H1 (cell line): ENCODE results near the gene DBNDD2. TPM values are rescaled to one million over a fixed set of nuclear protein-coding genes. Genes with fewer than 3 reads are reported as not detected.

Experiments used
- CTCF ChIA-PET: fragments of 300-600 bp; sonication (Branson Sonifier 250); formaldehyde crosslinking; loops from one replicate; lab custom pipeline; 2021; ENCODE audit not compliant: partially characterized antibody; lab: Charles Lee
- POLR2A ChIA-PET: fragments of 300-600 bp; sonication (Branson Sonifier 250); formaldehyde crosslinking; loops from one replicate; lab custom pipeline; 2021; ENCODE audit warnings: inconsistent platforms; ENCODE audit not compliant: partially characterized antibody; lab: Charles Lee
- DNase-seq, 2 experiments: peaks; one replicate each; pipeline versions ENCODE4 v3.0.0 to v3.0.0-alpha.2; 2010 to 2022; ENCODE audit warnings: low spot score in 2 of 2, low read depth in 1 of 2, mixed read lengths in 1 of 2
- FAIRE-seq: peaks from 2 replicates; lab custom pipeline; 2011; peaks lifted over from hg19 to GRCh38; lab: Jason Lieb, UNC
- H2AFZ ChIP-seq: 2 replicates; pipeline ENCODE4 v1.8.1; 2012; ENCODE audit warnings: low read length, inconsistent platforms
- H2AK5ac ChIP-seq: 2 replicates; pipeline ENCODE4 v1.6.1; 2013; ENCODE audit warnings: low read depth, low read length
- H2BK120ac ChIP-seq: replicated peaks from 2 replicates; pipeline ENCODE3; 2013; ENCODE audit warnings: low read depth, low read length, inconsistent platforms
- H2BK12ac ChIP-seq: 2 replicates; pipeline ENCODE4 v1.6.1; 2013; ENCODE audit warnings: low read depth, low read length
- H2BK15ac ChIP-seq: 2 replicates; pipeline ENCODE4 v1.6.1; 2013; ENCODE audit warnings: low read length
- H2BK20ac ChIP-seq: 2 replicates; pipeline ENCODE4 v1.6.1; 2013; ENCODE audit warnings: low read length
- H2BK5ac ChIP-seq: 2 replicates; pipeline ENCODE4 v1.6.1; 2013; ENCODE audit warnings: low read depth, low read length
- H3K14ac ChIP-seq: 2 replicates; pipeline ENCODE4 v1.6.1; 2013; ENCODE audit warnings: inconsistent platforms; ENCODE audit not compliant: insufficient read length
- H3K18ac ChIP-seq: 2 replicates; pipeline ENCODE4 v1.6.1; 2013; ENCODE audit warnings: low read length; ENCODE audit errors: extremely low read depth
- H3K23ac ChIP-seq: 2 replicates; pipeline ENCODE4 v1.6.1; 2013; ENCODE audit warnings: inconsistent platforms; ENCODE audit not compliant: insufficient read length
- H3K23me2 ChIP-seq: 2 replicates; pipeline ENCODE4 v1.6.1; 2013; ENCODE audit warnings: low read depth, low read length
- H3K27ac ChIP-seq: 2 replicates; pipeline ENCODE4 v1.6.1; 2011; ENCODE audit warnings: low read depth, low read length, inconsistent platforms
- H3K27me3 ChIP-seq, 4 experiments: replicated peaks in 1 of 4; 1 replicate in 1 of 4; 2 replicates in 3 of 4; pipeline versions ENCODE4 v1.6.1 to v1.8.1; 2011 to 2013; ENCODE audit warnings: low read length in 3 of 4, mild to moderate bottlenecking in 3 of 4, inconsistent platforms in 2 of 4, mixed read lengths in 2 of 4, moderate library complexity in 1 of 4; ENCODE audit not compliant: control insufficient read depth in 3 of 4, insufficient read depth in 3 of 4; ENCODE audit errors: extremely low read depth in 1 of 4
- H3K36me3 ChIP-seq, 4 experiments: 2 replicates each; pipeline versions ENCODE4 v1.6.1 to v1.8.1; 2011 to 2013; ENCODE audit warnings: mild to moderate bottlenecking in 4 of 4, low read length in 3 of 4, moderate library complexity in 2 of 4, control low read depth in 1 of 4, inconsistent platforms in 1 of 4; ENCODE audit not compliant: insufficient read depth in 4 of 4, control insufficient read depth in 2 of 4
- H3K4ac ChIP-seq: replicated peaks from 2 replicates; pipeline ENCODE3; 2013; ENCODE audit warnings: low read length, low read depth, mixed read lengths, inconsistent platforms; ENCODE audit not compliant: insufficient read length
- H3K4me1 ChIP-seq, 4 experiments: replicated peaks in 1 of 4; 1 replicate in 1 of 4; 2 replicates in 3 of 4; pipeline versions ENCODE4 v1.6.1 to v1.8.1; 2011 to 2013; ENCODE audit warnings: low read length in 3 of 4, inconsistent platforms in 2 of 4, mixed read lengths in 1 of 4; ENCODE audit not compliant: insufficient read depth in 4 of 4, control insufficient read depth in 3 of 4
- H3K4me2 ChIP-seq, 2 experiments: 2 replicates each; pipeline versions ENCODE4 v1.6.1 to v1.8.1; 2011 to 2013; ENCODE audit warnings: low read depth in 2 of 2, low read length in 2 of 2, control low read depth in 1 of 2, inconsistent platforms in 1 of 2, mild to moderate bottlenecking in 1 of 2; ENCODE audit not compliant: insufficient read depth in 1 of 2
- H3K4me3 ChIP-seq, 4 experiments: fragments of 200-600, 300-600 bp in 1 of 4; sonication (generic), shearing (Covaris generic), sonication (Bioruptor Twin) in 1 of 4; 2 replicates each; pipeline versions ENCODE4 v1.5.1 to v1.8.1; 2011 to 2016; ENCODE audit warnings: low read length in 4 of 4, low read depth in 3 of 4, control low read depth in 2 of 4, inconsistent platforms in 2 of 4, mild to moderate bottlenecking in 2 of 4, mixed read lengths in 1 of 4, moderate library complexity in 1 of 4; ENCODE audit not compliant: insufficient read depth in 2 of 4; ENCODE audit errors: extremely low read depth in 1 of 4
- H3K56ac ChIP-seq: replicated peaks from 2 replicates; pipeline ENCODE3; 2013; ENCODE audit warnings: low read depth, mild to moderate bottlenecking, mixed read lengths, low read length, inconsistent platforms; ENCODE audit not compliant: insufficient read length
- H3K79me1 ChIP-seq: 2 replicates; pipeline ENCODE4 v1.6.1; 2013; ENCODE audit warnings: low read depth, low read length, control low read depth
- H3K79me2 ChIP-seq, 2 experiments: 2 replicates each; pipeline versions ENCODE4 v1.6.1 to v1.8.1; 2012 to 2013; ENCODE audit warnings: low read length in 2 of 2, mild to moderate bottlenecking in 2 of 2, inconsistent platforms in 1 of 2; ENCODE audit not compliant: insufficient read depth in 2 of 2, control insufficient read depth in 1 of 2
- H3K9ac ChIP-seq, 4 experiments: replicated peaks in 1 of 4; 1 replicate in 1 of 4; 2 replicates in 3 of 4; pipeline versions ENCODE4 v1.6.1 to v1.8.1; 2011 to 2013; ENCODE audit warnings: low read depth in 3 of 4, low read length in 3 of 4, control low read depth in 2 of 4, mild to moderate bottlenecking in 2 of 4, moderate library complexity in 2 of 4, inconsistent platforms in 1 of 4; ENCODE audit errors: extremely low read depth in 1 of 4
- H3K9me3 ChIP-seq, 2 experiments: 2 replicates each; pipeline versions ENCODE4 v1.6.1 to v1.8.1; 2012 to 2013; ENCODE audit warnings: mild to moderate bottlenecking in 2 of 2, moderate library complexity in 2 of 2, control low read depth in 1 of 2, inconsistent platforms in 1 of 2, low read depth in 1 of 2, low read length in 1 of 2, mixed read lengths in 1 of 2; ENCODE audit not compliant: insufficient read depth in 2 of 2
- H4K20me1 ChIP-seq, 2 experiments: replicated peaks in 1 of 2; 2 replicates each; pipeline versions ENCODE3 to v1.8.1; 2011 to 2013; ENCODE audit warnings: inconsistent platforms in 2 of 2, low read length in 2 of 2, mild to moderate bottlenecking in 1 of 2; ENCODE audit not compliant: insufficient read depth in 2 of 2, control insufficient read depth in 1 of 2
- H4K5ac ChIP-seq: 2 replicates; pipeline ENCODE4 v1.6.1; 2013; ENCODE audit warnings: low read length, low read depth, mixed read lengths, inconsistent platforms; ENCODE audit not compliant: insufficient read length
- H4K8ac ChIP-seq: 2 replicates; pipeline ENCODE4 v1.8.0; 2013; ENCODE audit warnings: mild to moderate bottlenecking, moderate library complexity, low read length, inconsistent platforms; ENCODE audit not compliant: insufficient read depth; ENCODE audit errors: extremely low read depth
- H4K91ac ChIP-seq: replicated peaks from 2 replicates; pipeline ENCODE3; 2013; ENCODE audit warnings: low read length, mixed read lengths, inconsistent platforms; ENCODE audit not compliant: insufficient read length
- BCL11A ChIP-seq, 2 experiments: IDR thresholded peaks; one replicate each; pipeline ENCODE4 v1.6.1; 2011; ENCODE audit warnings: low read depth in 2 of 2, low read length in 2 of 2, mild to moderate bottlenecking in 2 of 2
- CBX5 ChIP-seq: fragments of 300-800, 300-1000 bp; sonication (generic); IDR thresholded peaks from 2 replicates; pipeline ENCODE4 v1.7.1; 2016; ENCODE audit warnings: antibody characterized with exemption, low read length, low read depth
- WGBS, 2 experiments: shearing (Covaris generic) in 1 of 2; methylation state at CpG; one replicate each; pipeline versions ENCODE4 v1.1.6 to v1.1.7; 2013 to 2015; ENCODE audit warnings: low lambda C conversion rate in 2 of 2, mixed read lengths in 2 of 2, inconsistent platforms in 1 of 2, low coverage in 1 of 2, missing lambda C conversion rate in 1 of 2; ENCODE audit not compliant: insufficient replicate concordance in 2 of 2, insufficient coverage in 1 of 2, insufficient read length in 1 of 2; ENCODE audit errors: extremely low coverage in 1 of 2, missing lambda C conversion rate in 1 of 2; 5-methylcytosine and 5-hydroxymethylcytosine counted together
- polyA plus RNA-seq, 7 experiments: library from polyadenylated mRNA; depleted of rRNA in 3 of 7; stranded (reverse) in 5 of 7; unstranded in 2 of 7; fragments of >200 nt in 5 of 7; fragments of 200-250 nt in 2 of 7; gene quantifications; 1 replicate in 5 of 7; 2 replicates in 1 of 7; 4 replicates in 1 of 7; pipeline versions ENCODE4 v1.2.1 to v1.2.3, GENCODE V29; 2011 to 2013; ENCODE audit warnings: missing spikeins in 2 of 7, mixed read lengths in 2 of 7
- total RNA-seq: library from RNA; stranded (reverse); fragmentation: NEBNext Ultra II Directional; extraction: Animal tissue kit (Norgen Biotek cat#: 25700); gene quantifications from 2 replicates; pipeline ENCODE4 v1.2.1, GENCODE V29; 2021

DBNDD2 gene
- total and polyA plus RNA-seq, 2 of the 8 experiments (the other 6 are each of a cell fraction or from before 2014, with no cell fraction given) = 55.8 to 96.3 TPM

DNA sequence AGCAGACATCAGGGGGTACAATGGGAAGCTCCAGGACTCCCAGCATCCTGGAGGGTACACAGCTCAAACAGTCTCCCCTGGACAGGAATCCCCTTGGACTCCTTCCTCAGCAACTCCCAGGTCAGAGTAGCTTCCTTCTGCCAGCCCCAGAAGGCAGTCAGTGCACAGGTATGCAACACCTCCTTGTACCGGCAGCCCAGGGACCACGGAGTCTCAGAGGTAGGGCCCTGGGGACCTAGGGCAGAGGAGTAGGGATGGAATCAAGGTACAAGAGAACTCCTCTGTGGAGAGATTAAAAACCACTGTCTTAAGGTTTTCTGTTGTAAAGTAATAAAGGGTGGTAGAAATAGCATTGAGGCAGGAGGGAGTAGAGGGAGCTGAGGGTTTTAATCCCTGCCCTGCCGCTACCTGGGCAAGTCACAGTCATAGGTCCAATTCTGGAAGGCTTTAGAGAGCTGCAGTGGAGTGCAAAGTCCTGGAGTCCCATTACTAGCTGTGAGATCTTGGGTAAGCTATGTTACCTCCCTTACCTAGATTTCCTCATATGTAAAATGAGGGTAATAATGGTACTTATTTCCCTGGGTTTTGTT is 37.4 kb upstream of the DBNDD2 start:
- FAIRE-seq = no peak
- Histone ChIP-seq H4K91ac (no peak overlapping the region), H3K23ac (no peak overlapping the region), H4K5ac (no peak overlapping the region), H3K27ac (no peak overlapping the region), H3K4me3 (no peak overlapping the region), H3K9me3 (no peaks in the 10 kb centered on the region), H2AFZ (no peak overlapping the region), H2BK12ac (no peak overlapping the region), H2BK120ac (no peak overlapping the region), H3K36me3 (peaks cover 3 to 9% (median 6%) of the 10 kb centered on the region in 4 experiments; a peak in 6 of 8 replicates), H3K14ac (no peak overlapping the region), H3K9ac (no peak overlapping the region), H3K4me1 (peaks cover 0 to 14% (median 9%) of the 10 kb centered on the region in 4 experiments; a peak in 6 of 7 replicates), H4K20me1 (peaks cover 0 to 6% of the 10 kb centered on the region in 2 experiments), H3K23me2 (peaks cover 4% of the 10 kb centered on the region), H2BK20ac (no peak overlapping the region), H3K4me2 (no peak overlapping the region), H4K8ac (no peak overlapping the region; the same call in 1 of the 2 replicates), H3K79me2 (no peaks in the 10 kb centered on the region; a peak in 1 of 4 replicates), H2AK5ac (no peak overlapping the region), H3K56ac (no peak overlapping the region), H3K79me1 (no peaks in the 10 kb centered on the region; the same call in 1 of the 2 replicates), H2BK15ac (no peak overlapping the region), H2BK5ac (no peak overlapping the region), H3K27me3 (peaks cover 0 to 12% (median 9%) of the 10 kb centered on the region in 4 experiments; a peak in 3 of 7 replicates), H3K4ac (no peak overlapping the region), H3K18ac (no peak overlapping the region)
- TF ChIP-seq BCL11A (IDR thresholded peaks at IDR 0.05; ENCODE audit: low read depth in 2 of 2, low read length in 2 of 2) (no peak), CBX5 (no peak)
- DNase-seq = no peak
- CTCF ChIA-PET = interaction anchor here (0.9 to 11.9 kb wide), 12 partner anchors 9 to 137 kb away, joined by 3 to 186 read pairs (median 22); partner anchors contain the start of genes DBNDD2 and SYS1
- WGBS, 2 experiments = 88% methylated on average over 3 of the region's 3 CpGs; no CpG with 5 or more reads in 1 of the 2 experiments
- POLR2A ChIA-PET = interaction anchor here (0.7 to 1.7 kb wide), 4 partner anchors 17 to 116 kb away, joined by 3 to 4 read pairs (median 4); no protein-coding TSS in a partner anchor
